Epithelial cell of proximal tubule (primary cell): Measurements from ENCODE around the gene PRR36. TPM values are rescaled to one million over a fixed set of nuclear protein-coding genes. Genes with fewer than 3 reads are reported as not detected.

Experiments used
- DNase-seq: peaks from one replicate; pipeline ENCODE4 v3.0.0-alpha.2; 2011; ENCODE audit warnings: low read depth
- H3K4me3 ChIP-seq: 2 replicates; pipeline ENCODE4 v1.5.1; 2011; ENCODE audit warnings: low read depth, mild to moderate bottlenecking, low read length
- total RNA-seq: library from RNA; depleted of rRNA; stranded (reverse); fragments of >200 nt; gene quantifications from 2 replicates; pipeline ENCODE4 v1.2.3, GENCODE V29; 2015
- TF ChIP-seq, protein P1 (sequence below): conservative IDR thresholded peaks from 2 replicates; pipeline ENCODE4 v1.5.1; 2012; ENCODE audit warnings: low read depth, mild to moderate bottlenecking, low read length

Gene PRR36
- total RNA-seq, 1 donor from 2014 or later, result 0.81 TPM

DNA sequence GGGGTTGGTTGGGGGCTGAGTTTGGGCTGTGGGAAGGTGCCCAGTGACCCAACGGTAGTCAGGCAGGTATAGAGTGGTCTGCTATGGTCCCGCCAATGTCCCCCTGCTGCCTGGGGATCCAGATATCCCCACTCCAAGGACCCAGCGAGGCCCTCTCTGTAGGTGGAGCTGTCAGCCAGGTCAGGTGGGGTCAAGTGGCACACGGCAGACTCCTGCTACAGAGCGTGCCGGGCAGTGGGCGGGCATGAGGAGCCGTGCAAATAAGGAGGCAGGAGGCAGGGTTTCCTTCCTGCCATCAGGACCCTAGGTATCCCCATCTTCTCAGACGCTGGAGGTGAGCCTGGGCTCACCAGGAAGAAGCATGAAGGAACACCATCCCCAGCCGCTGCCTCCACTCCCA lies 29.2 kb downstream of the PRR36 start:
- no peak for DNase-seq
- TF ChIP-seq, protein P1, sequence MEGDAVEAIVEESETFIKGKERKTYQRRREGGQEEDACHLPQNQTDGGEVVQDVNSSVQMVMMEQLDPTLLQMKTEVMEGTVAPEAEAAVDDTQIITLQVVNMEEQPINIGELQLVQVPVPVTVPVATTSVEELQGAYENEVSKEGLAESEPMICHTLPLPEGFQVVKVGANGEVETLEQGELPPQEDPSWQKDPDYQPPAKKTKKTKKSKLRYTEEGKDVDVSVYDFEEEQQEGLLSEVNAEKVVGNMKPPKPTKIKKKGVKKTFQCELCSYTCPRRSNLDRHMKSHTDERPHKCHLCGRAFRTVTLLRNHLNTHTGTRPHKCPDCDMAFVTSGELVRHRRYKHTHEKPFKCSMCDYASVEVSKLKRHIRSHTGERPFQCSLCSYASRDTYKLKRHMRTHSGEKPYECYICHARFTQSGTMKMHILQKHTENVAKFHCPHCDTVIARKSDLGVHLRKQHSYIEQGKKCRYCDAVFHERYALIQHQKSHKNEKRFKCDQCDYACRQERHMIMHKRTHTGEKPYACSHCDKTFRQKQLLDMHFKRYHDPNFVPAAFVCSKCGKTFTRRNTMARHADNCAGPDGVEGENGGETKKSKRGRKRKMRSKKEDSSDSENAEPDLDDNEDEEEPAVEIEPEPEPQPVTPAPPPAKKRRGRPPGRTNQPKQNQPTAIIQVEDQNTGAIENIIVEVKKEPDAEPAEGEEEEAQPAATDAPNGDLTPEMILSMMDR, result no peak
- H3K4me3 ChIP-seq, result no peak overlapping the region

- no peak overlapping the region for H3K4me3 ChIP-seq
- TF ChIP-seq, protein P1, result no peak
- no peak for DNase-seq
Measured at GRCh38 chr19:7844405-7844804, 29.8 kb downstream of the PRR36 start.

DNA sequence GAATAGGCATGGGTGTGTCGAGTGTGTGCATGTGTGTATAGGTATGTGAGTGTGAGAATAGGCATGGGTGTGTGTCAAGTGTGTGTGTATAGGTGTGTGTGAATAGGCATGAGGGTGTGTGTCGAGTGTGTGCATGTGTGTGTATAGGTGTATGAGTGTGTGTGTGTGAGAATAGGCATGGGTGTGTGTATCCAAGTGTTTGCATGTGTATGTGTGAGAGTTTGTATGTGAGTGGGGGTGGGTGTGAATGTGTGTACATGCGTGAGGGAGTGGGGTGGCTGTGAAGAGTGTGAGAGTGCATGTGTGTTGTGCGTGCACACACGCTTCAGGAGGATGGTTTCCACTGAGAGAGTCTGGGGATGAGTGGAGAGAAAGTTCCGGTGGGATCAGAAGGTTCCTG lies 30.7 kb downstream of the PRR36 start:
- no peak for DNase-seq
- TF ChIP-seq, protein P1, result no peak
- no peak overlapping the region for H3K4me3 ChIP-seq

GRCh38 chr19:7842661-7843294 lies 31.4 kb downstream of the PRR36 start:
- no peak for DNase-seq
- H3K4me3 ChIP-seq, result no peak overlapping the region
- TF ChIP-seq, protein P1, result no peak

GRCh38 chr19:7841751-7842660 lies 32.2 kb downstream of the PRR36 start:
- TF ChIP-seq, protein P1, result no peak
- H3K4me3 ChIP-seq, result no peak overlapping the region
- DNase-seq, result no peak

GRCh38 chr19:7840629-7841028 lies 33.6 kb downstream of the PRR36 start:
- H3K4me3 ChIP-seq, result no peak overlapping the region
- DNase-seq, result no peak
- TF ChIP-seq, protein P1, result no peak
